ENCODE measurements around the gene WNT10A. TPM values are rescaled to one million over a fixed set of nuclear protein-coding genes. Genes with fewer than 3 reads are reported as not detected.

WNT10A gene
- total RNA-seq, 1 donor from 2014 or later = not detected

GRCh38 chr2:218869064-218869463 lies 11.6 kb upstream of the WNT10A start:
- Histone ChIP-seq H3K36me3 (no peaks in the 10 kb centered on the region), H3K27ac (replicated peaks) (no peak overlapping the region), H3K4me3 (no peak overlapping the region), H3K9me3 (replicated peaks) (no peaks in the 10 kb centered on the region), H3K4me1 (peaks cover 24% of the 10 kb centered on the region), H3K27me3 (ENCODE audit: low read depth) (peaks cover 99% of the 10 kb centered on the region)
- TF ChIP-seq CTCF (IDR thresholded peaks at IDR 0.05; ENCODE audit: borderline replicate concordance) = no peak
- no peak for DNase-seq
- intact Hi-C loops (cut with micrococcal nuclease) = no loop called here

- peaks cover 100% of the 10 kb centered on the region for H3K27me3 ChIP-seq (ENCODE audit: low read depth)
- intact Hi-C loops (cut with micrococcal nuclease) = no loop called here
These were observed 9.7 kb upstream of the WNT10A start for GRCh38 chr2:218870984-218871344.

GRCh38 chr2:218871345-218872302 lies 9.0 kb upstream of the WNT10A start:
- Histone ChIP-seq H3K4me3 (peak overlapping the region; percentile 49), H3K4me1 (peaks cover 24% of the 10 kb centered on the region), H3K36me3 (no peaks in the 10 kb centered on the region), H3K9me3 (replicated peaks) (no peaks in the 10 kb centered on the region), H3K27me3 (ENCODE audit: low read depth) (peaks cover 100% of the 10 kb centered on the region), H3K27ac (replicated peaks) (no peak overlapping the region)
- DNase-seq = no peak
- intact Hi-C loops (cut with micrococcal nuclease) = no loop called here
- no peak for TF ChIP-seq CTCF (IDR thresholded peaks at IDR 0.05; ENCODE audit: borderline replicate concordance)

More at GRCh38 chr2:218870984-218871344, 9.7 kb upstream of the WNT10A start:
- Histone ChIP-seq H3K27ac (replicated peaks) (no peak overlapping the region), H3K4me1 (peaks cover 24% of the 10 kb centered on the region), H3K9me3 (replicated peaks) (no peaks in the 10 kb centered on the region), H3K4me3 (peak overlapping the region; percentile 49), H3K36me3 (no peaks in the 10 kb centered on the region)
- no peak for TF ChIP-seq CTCF (IDR thresholded peaks at IDR 0.05; ENCODE audit: borderline replicate concordance)
- DNase-seq = no peak

GRCh38 chr2:218872645-218873358 lies 7.8 kb upstream of the WNT10A start:
- H3K36me3 ChIP-seq = no peaks in the 10 kb centered on the region
- peaks cover 24% of the 10 kb centered on the region for H3K4me1 ChIP-seq
- peaks cover 100% of the 10 kb centered on the region for H3K27me3 ChIP-seq (ENCODE audit: low read depth)
- no peak overlapping the region for H3K27ac ChIP-seq (replicated peaks)
- H3K9me3 ChIP-seq (replicated peaks) = no peaks in the 10 kb centered on the region
- intact Hi-C loops (cut with micrococcal nuclease) = no loop called here
- DNase-seq = no peak
- TF ChIP-seq CTCF (IDR thresholded peaks at IDR 0.05; ENCODE audit: borderline replicate concordance) = no peak
- peak overlapping the region; percentile 29 for H3K4me3 ChIP-seq

GRCh38 chr2:218873359-218874194 lies 7.1 kb upstream of the WNT10A start:
- no peaks in the 10 kb centered on the region for H3K9me3 ChIP-seq (replicated peaks)
- no peaks in the 10 kb centered on the region for H3K36me3 ChIP-seq
- intact Hi-C loops (cut with micrococcal nuclease) = no loop called here
- no peak overlapping the region for H3K27ac ChIP-seq (replicated peaks)
- peaks cover 24% of the 10 kb centered on the region for H3K4me1 ChIP-seq
- H3K4me3 ChIP-seq = peak overlapping the region; percentile 29
- no peak for TF ChIP-seq CTCF (IDR thresholded peaks at IDR 0.05; ENCODE audit: borderline replicate concordance)
- peaks cover 100% of the 10 kb centered on the region for H3K27me3 ChIP-seq (ENCODE audit: low read depth)
- DNase-seq = no peak
